IMR-90 (cell line): ENCODE data around the gene RIMS1. TPM values are rescaled to one million over a fixed set of nuclear protein-coding genes. Genes with fewer than 3 reads are reported as not detected.

Source experiments
- ATAC-seq: fragments of 200-7000 bp; cut with Tn5 transposase; 2 replicates; pipeline ENCODE4 v1.9.1; 2020; ENCODE audit warnings: low read depth, mild to moderate bottlenecking, moderate library complexity
- BruUV-seq: library from RNA; stranded (reverse); fragments of 400-500 nt; replicated peaks from 2 replicates; lab custom pipeline; 2021; lab: Mats Ljungman, UMichigan
- CTCF ChIA-PET: fragments of 300-600 bp; formaldehyde crosslinking; extraction: SDS; loops from one replicate; lab custom pipeline; 2021; ENCODE audit warnings: antibody characterized with exemption; lab: Yijun Ruan, JAX
- POLR2A ChIA-PET: fragments of 300-600 bp; sonication (Branson Sonifier 250); formaldehyde crosslinking; loops from one replicate; lab custom pipeline; 2022; ENCODE audit warnings: antibody characterized with exemption; ENCODE audit not compliant: unreplicated experiment; lab: Charles Lee
- DNase-seq: peaks from one replicate; pipeline ENCODE4 v3.0.0; 2013
- H2AFZ ChIP-seq: replicated peaks from 2 replicates; pipeline ENCODE3; 2013; ENCODE audit warnings: low read length, mild to moderate bottlenecking; ENCODE audit not compliant: poor library complexity
- H2AK5ac ChIP-seq: 2 replicates; pipeline ENCODE4 v1.6.1; 2013; ENCODE audit warnings: low read depth, low read length, inconsistent platforms
- H2AK9ac ChIP-seq: replicated peaks from 2 replicates; pipeline ENCODE3; 2013; ENCODE audit warnings: mild to moderate bottlenecking, low read depth, low read length, moderate library complexity; ENCODE audit not compliant: poor library complexity
- H2BK120ac ChIP-seq: 2 replicates; pipeline ENCODE4 v1.6.1; 2013; ENCODE audit warnings: low read depth, low read length, inconsistent platforms
- H2BK15ac ChIP-seq: 3 replicates; pipeline ENCODE4 v1.6.1; 2013; ENCODE audit warnings: low read depth, low read length, inconsistent platforms
- H2BK20ac ChIP-seq: 2 replicates; pipeline ENCODE4 v1.6.1; 2013; ENCODE audit warnings: low read depth, mild to moderate bottlenecking, inconsistent platforms, low read length, moderate library complexity
- H2BK5ac ChIP-seq: 2 replicates; pipeline ENCODE4 v1.6.1; 2013; ENCODE audit warnings: mild to moderate bottlenecking, low read depth, low read length, inconsistent platforms; ENCODE audit not compliant: poor library complexity, severe bottlenecking
- H3K14ac ChIP-seq: replicated peaks from 2 replicates; pipeline ENCODE4 v1.6.1; 2013; ENCODE audit warnings: low read depth, low read length, inconsistent platforms
- H3K18ac ChIP-seq: 2 replicates; pipeline ENCODE4 v1.6.1; 2013; ENCODE audit warnings: low read depth, low read length, control low read depth
- H3K23ac ChIP-seq: 2 replicates; pipeline ENCODE4 v1.6.1; 2013; ENCODE audit warnings: low read depth, low read length, inconsistent platforms
- H3K27ac ChIP-seq: 2 replicates; pipeline ENCODE4 v1.5.1; 2013; ENCODE audit warnings: mild to moderate bottlenecking, control low read depth, low read length; ENCODE audit not compliant: insufficient read depth
- H3K27me3 ChIP-seq: 2 replicates; pipeline ENCODE4 v1.6.1; 2013; ENCODE audit warnings: low read length; ENCODE audit not compliant: control insufficient read depth, insufficient read depth
- H3K36me3 ChIP-seq: 2 replicates; pipeline ENCODE4 v1.6.1; 2013; ENCODE audit warnings: low read length, mixed read lengths; ENCODE audit not compliant: control insufficient read depth, insufficient read depth
- H3K4ac ChIP-seq: 2 replicates; pipeline ENCODE4 v1.6.1; 2013; ENCODE audit warnings: low read depth, low read length, inconsistent platforms
- H3K4me1 ChIP-seq: 2 replicates; pipeline ENCODE4 v1.6.1; 2013; ENCODE audit warnings: low read length, mixed read lengths; ENCODE audit not compliant: control insufficient read depth, insufficient read depth
- H3K4me2 ChIP-seq: 2 replicates; pipeline ENCODE4 v1.6.1; 2013; ENCODE audit warnings: low read depth, mild to moderate bottlenecking, control low read depth, low read length, moderate library complexity
- H3K4me3 ChIP-seq: 2 replicates; pipeline ENCODE4 v1.5.1; 2013; ENCODE audit warnings: low read depth, mild to moderate bottlenecking, control low read depth, low read length, moderate library complexity; ENCODE audit not compliant: insufficient read depth
- H3K56ac ChIP-seq: 2 replicates; pipeline ENCODE4 v1.6.1; 2013; ENCODE audit warnings: low read length, inconsistent platforms; ENCODE audit not compliant: insufficient read depth; ENCODE audit errors: extremely low read depth
- H3K79me1 ChIP-seq, 2 experiments: 2 replicates each; pipeline ENCODE4 v1.6.1; 2013; ENCODE audit warnings: low read length in 2 of 2, inconsistent platforms in 1 of 2, low read depth in 1 of 2
- H3K9ac ChIP-seq: 2 replicates; pipeline ENCODE4 v1.6.1; 2013; ENCODE audit warnings: low read depth, low read length, control low read depth
- H3K9me1 ChIP-seq: 2 replicates; pipeline ENCODE4 v1.6.1; 2013; ENCODE audit warnings: low read length, inconsistent platforms; ENCODE audit not compliant: insufficient read depth
- H3K9me3 ChIP-seq: 2 replicates; pipeline ENCODE4 v1.6.1; 2013; ENCODE audit warnings: low read length; ENCODE audit not compliant: control insufficient read depth, insufficient read depth
- H4K20me1 ChIP-seq: 2 replicates; pipeline ENCODE4 v1.6.1; 2013; ENCODE audit warnings: low read length, inconsistent platforms; ENCODE audit not compliant: insufficient read depth
- H4K5ac ChIP-seq: 2 replicates; pipeline ENCODE4 v1.6.1; 2013; ENCODE audit warnings: mild to moderate bottlenecking, low read depth, low read length, control low read depth
- H4K8ac ChIP-seq, 2 experiments: 2 replicates each; pipeline ENCODE4 v1.6.1; 2013; ENCODE audit warnings: low read depth in 2 of 2, low read length in 2 of 2, control low read depth in 1 of 2, inconsistent platforms in 1 of 2
- H4K91ac ChIP-seq: 2 replicates; pipeline ENCODE4 v1.6.1; 2013; ENCODE audit warnings: low read depth, low read length, inconsistent platforms; ENCODE audit not compliant: insufficient read depth
- CEBPB ChIP-seq: IDR thresholded peaks from 2 replicates; pipeline ENCODE4 v1.6.1; 2012; ENCODE audit warnings: low read depth, low read length, improper control_type of control experiment
- CHD1 ChIP-seq: IDR thresholded peaks from 2 replicates; pipeline ENCODE4 v1.6.1; 2012; ENCODE audit warnings: low read depth, low read length, improper control_type of control experiment
- FOS ChIP-seq: fragments of 150-350 bp; IDR thresholded peaks from 2 replicates; pipeline ENCODE4 v1.6.1; 2016; ENCODE audit warnings: low read depth, low read length
- MAFK ChIP-seq: IDR thresholded peaks from 2 replicates; pipeline ENCODE4 v1.6.1; 2012; ENCODE audit warnings: low read depth, low read length, improper control_type of control experiment
- MXI1 ChIP-seq: IDR thresholded peaks from 2 replicates; pipeline ENCODE4 v1.6.1; 2012; ENCODE audit warnings: low read depth, mild to moderate bottlenecking, low read length, moderate library complexity, borderline replicate concordance
- NFE2L2 ChIP-seq: fragments of 150-350 bp; IDR thresholded peaks from 2 replicates; pipeline ENCODE4 v1.6.1; 2016; ENCODE audit warnings: low read depth, mild to moderate bottlenecking, low read length
- POLR2A ChIP-seq: IDR thresholded peaks from 2 replicates; pipeline ENCODE4 v1.6.1; 2012; ENCODE audit warnings: mild to moderate bottlenecking, low read depth, low read length
- RAD21 ChIP-seq: IDR thresholded peaks from 2 replicates; pipeline ENCODE4 v1.6.1; 2012; ENCODE audit warnings: low read length, improper control_type of control experiment
- RCOR1 ChIP-seq: IDR thresholded peaks from 2 replicates; pipeline ENCODE4 v1.6.1; 2012; ENCODE audit warnings: mild to moderate bottlenecking, low read length, improper control_type of control experiment; ENCODE audit not compliant: insufficient replicate concordance
- RFX5 ChIP-seq: IDR thresholded peaks from 2 replicates; pipeline ENCODE4 v1.8.0; 2012; ENCODE audit warnings: low read depth, mild to moderate bottlenecking, low read length, moderate library complexity
- WGBS, 2 experiments: methylation state at CpG; one replicate each; pipeline versions ENCODE4 v1.1.5 to v1.1.7; 2013; ENCODE audit warnings: missing lambda C conversion rate in 2 of 2; ENCODE audit not compliant: insufficient read length in 1 of 2; ENCODE audit errors: extremely low coverage in 2 of 2; 5-methylcytosine and 5-hydroxymethylcytosine counted together
- dilution Hi-C: fragments of 300-500 bp; cut with HindIII; formaldehyde crosslinking; loops from one replicate; pipeline ENCODE4 v1.14.3; 2018; ENCODE audit warnings: low sequenced_read_pairs; ENCODE audit not compliant: unreplicated experiment
- in situ Hi-C: fragments of 300-500 bp; cut with MboI; formaldehyde crosslinking; loops from 3 replicates; pipeline ENCODE4 v1.14.3; 2019; ENCODE audit warnings: low sequenced_read_pairs, inconsistent platforms, mixed read lengths
- intact Hi-C: fragments of 100-400 bp; cut with micrococcal nuclease; formaldehyde crosslinking; loops from 2 replicates; pipeline ENCODE4 v1.10.0; 2022
- polyA plus RNA-seq, 3 experiments: library from polyadenylated mRNA; depleted of rRNA; stranded (reverse); fragments of >200 nt; gene quantifications; 2 replicates each; pipeline ENCODE4 v1.2.3, GENCODE V29; 2012; ENCODE audit warnings: low replicate concordance in 1 of 3
- total RNA-seq: library from RNA; depleted of rRNA; stranded (reverse); fragments of >200 nt; gene quantifications from 2 replicates; pipeline ENCODE4 v1.2.3, GENCODE V29; 2012
- TF ChIP-seq, protein P1 (sequence below): fragments of 150-350 bp; IDR thresholded peaks from 2 replicates; pipeline ENCODE4 v1.6.1; 2016; ENCODE audit warnings: low read depth, mild to moderate bottlenecking, low read length, moderate library complexity, borderline replicate concordance

The RIMS1 gene
- total and polyA plus RNA-seq, 2 of the 4 experiments (the other 2 are of a cell fraction): 0.44 to 3.8 TPM

DNA sequence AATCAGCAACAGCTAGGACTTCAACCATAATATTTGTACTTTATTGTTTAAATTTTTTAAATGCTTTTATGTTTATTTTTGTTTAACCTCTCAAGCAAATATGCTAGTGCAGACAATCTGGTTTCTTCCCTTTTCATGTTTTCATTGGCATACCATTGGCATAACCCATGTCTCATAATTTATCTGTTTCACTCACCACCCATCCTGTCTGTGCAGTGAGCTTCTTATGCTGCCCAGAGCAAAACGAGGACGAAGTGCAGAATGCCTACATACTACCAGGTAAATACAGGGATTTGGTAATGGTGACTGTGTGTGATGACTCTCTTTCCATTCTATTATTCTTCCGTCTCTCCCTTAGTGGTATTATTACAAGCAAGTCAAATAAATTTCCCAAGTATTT, 374.1 kb downstream of the RIMS1 start:
- TF ChIP-seq, protein P1, sequence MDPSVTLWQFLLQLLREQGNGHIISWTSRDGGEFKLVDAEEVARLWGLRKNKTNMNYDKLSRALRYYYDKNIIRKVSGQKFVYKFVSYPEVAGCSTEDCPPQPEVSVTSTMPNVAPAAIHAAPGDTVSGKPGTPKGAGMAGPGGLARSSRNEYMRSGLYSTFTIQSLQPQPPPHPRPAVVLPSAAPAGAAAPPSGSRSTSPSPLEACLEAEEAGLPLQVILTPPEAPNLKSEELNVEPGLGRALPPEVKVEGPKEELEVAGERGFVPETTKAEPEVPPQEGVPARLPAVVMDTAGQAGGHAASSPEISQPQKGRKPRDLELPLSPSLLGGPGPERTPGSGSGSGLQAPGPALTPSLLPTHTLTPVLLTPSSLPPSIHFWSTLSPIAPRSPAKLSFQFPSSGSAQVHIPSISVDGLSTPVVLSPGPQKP: no peak
- no peak for TF ChIP-seq RAD21
- no peak for TF ChIP-seq NFE2L2
- no peak for TF ChIP-seq RFX5
- TF ChIP-seq MAFK: no peak
- no peak for TF ChIP-seq FOS
- TF ChIP-seq CEBPB: no peak
- no peak for TF ChIP-seq POLR2A
- TF ChIP-seq MXI1: no peak
- no peak for TF ChIP-seq RCOR1
- no peak for TF ChIP-seq CHD1
- Histone ChIP-seq H2AFZ (peak overlapping the region; percentile 74), H3K36me3 (no peaks in the 10 kb centered on the region), H3K27me3 (no peaks in the 10 kb centered on the region), H3K27ac (no peak overlapping the region), H2BK5ac (no peak overlapping the region), H3K56ac (no peak overlapping the region), H3K9me3 (no peaks in the 10 kb centered on the region), H3K9ac (no peak overlapping the region), H3K14ac (no peak overlapping the region), H2BK20ac (no peak overlapping the region), H2BK120ac (no peak overlapping the region), H2AK9ac (no peak overlapping the region), H3K4me1 (peaks cover 2% of the 10 kb centered on the region; the same call in 1 of the 2 replicates), H4K8ac (no peak overlapping the region), H3K9me1 (no peaks in the 10 kb centered on the region; the same call in 1 of the 2 replicates), H2BK15ac (no peak overlapping the region), H2AK5ac (peak overlapping the region; percentile 49; the same call in 1 of the 2 replicates), H3K4me2 (no peak overlapping the region), H4K5ac (no peak overlapping the region), H3K4ac (no peak overlapping the region), H4K91ac (no peak overlapping the region), H3K4me3 (no peak overlapping the region), H3K23ac (no peak overlapping the region), H3K18ac (no peak overlapping the region), H3K79me1 (no peaks in the 10 kb centered on the region), H4K20me1 (no peaks in the 10 kb centered on the region)
- ChIA-PET POLR2A (no interaction called here), CTCF (no interaction called here)
- intact Hi-C loops: no loop called here
- ATAC-seq: peak; percentile 37; the same call in 1 of the 2 replicates
- DNase-seq: peak; percentile 4
- dilution Hi-C loops: no loop called here
- in situ Hi-C loops: loop anchor here (25.0 kb wide), 1 partner anchor 327 kb away; no protein-coding TSS in a partner anchor
- BruUV-seq: no TSS peak
- WGBS, 2 experiments: no CpG with 5 or more reads among the region's 3 CpGs
